HepG2 (cell line): Measurements from ENCODE around the gene XIAP. TPM values are rescaled to one million over a fixed set of nuclear protein-coding genes. Genes with fewer than 3 reads are reported as not detected.

Experiments used
- ARID5B ChIP-seq: IDR thresholded peaks from 2 replicates; pipeline ENCODE4 v1.4.0; 2020; ENCODE audit warnings: mild to moderate bottlenecking, missing genetic modification reagents
- GABPA ChIP-seq, 2 experiments: IDR thresholded peaks; 2 replicates each; pipeline ENCODE4 v1.6.1; 2011 to 2016; ENCODE audit warnings: low read depth in 2 of 2, low read length in 1 of 2, missing biosample characterization in 1 of 2, missing genetic modification characterization in 1 of 2
- HNRNPUL1 ChIP-seq: fragments of 200-400 bp; formaldehyde crosslinking; IDR thresholded peaks from 2 replicates; pipeline ENCODE4 v1.6.1; 2017; ENCODE audit warnings: low read depth, mild to moderate bottlenecking, low read length, moderate library complexity
- JDP2 ChIP-seq: sonication (generic); formaldehyde crosslinking; IDR thresholded peaks from 2 replicates; pipeline ENCODE4 v1.8.1; 2022; ENCODE audit warnings: missing genetic modification reagents, borderline replicate concordance
- KMT2B ChIP-seq: IDR thresholded peaks from 2 replicates; pipeline ENCODE4 v1.6.1; 2016; ENCODE audit warnings: missing genetic modification reagents, missing compliant biosample characterization
- NFKB2 ChIP-seq: sonication (generic); formaldehyde crosslinking; IDR thresholded peaks from 2 replicates; pipeline ENCODE4 v1.4.0; 2020; ENCODE audit warnings: missing genetic modification reagents, borderline replicate concordance
- PAWR ChIP-seq: sonication (generic); formaldehyde crosslinking; IDR thresholded peaks from 2 replicates; pipeline ENCODE4 v1.4.0; 2020; ENCODE audit warnings: missing genetic modification reagents, mild to moderate bottlenecking, borderline replicate concordance
- ZBTB26 ChIP-seq: IDR thresholded peaks from 2 replicates; pipeline ENCODE4 v1.6.1; 2016; ENCODE audit warnings: missing compliant biosample characterization, missing genetic modification reagents, borderline replicate concordance
- ZNF318 ChIP-seq: sonication (generic); formaldehyde crosslinking; IDR thresholded peaks from 2 replicates; pipeline ENCODE4 v1.4.0; 2020; ENCODE audit warnings: mild to moderate bottlenecking, missing genetic modification reagents
- ZNF589 ChIP-seq: sonication (generic); formaldehyde crosslinking; conservative IDR thresholded peaks from 2 replicates; pipeline ENCODE4 v1.8.0; 2022; ENCODE audit warnings: mild to moderate bottlenecking, moderate library complexity, missing genetic modification reagents
- ZNF615 ChIP-seq: sonication (generic); formaldehyde crosslinking; IDR thresholded peaks from 2 replicates; pipeline ENCODE4 v1.5.0; 2020; ENCODE audit warnings: mild to moderate bottlenecking, missing genetic modification reagents, borderline replicate concordance
- polyA plus RNA-seq, 8 experiments: library from polyadenylated mRNA; depleted of rRNA in 3 of 8; stranded (reverse) in 7 of 8; unstranded in 1 of 8; fragments of >200 nt; fragmentation: Illumina TruSeq in 4 of 8; extraction: Trizol in 4 of 8; gene quantifications; 2 replicates each; pipeline versions ENCODE4 v1.2.1 to v1.2.3, GENCODE V29; 2011 to 2016; ENCODE audit warnings: low read depth in 4 of 8, missing spikeins in 1 of 8, mixed read lengths in 1 of 8; ENCODE audit not compliant: insufficient read depth in 1 of 8
- total RNA-seq, 5 experiments: library from RNA; depleted of rRNA; stranded (reverse); fragments of >200 nt; fragmentation: Illumina TruSeq; extraction: Trizol; gene quantifications; 2 replicates each; pipeline ENCODE4 v1.2.3, GENCODE V29; 2016; ENCODE audit warnings: low read depth in 1 of 5

Gene XIAP
- total and polyA plus RNA-seq, 2 of the 13 experiments (the other 11 are each of a cell fraction or from before 2014, with no cell fraction given), result 12.9 to 29.5 TPM

GRCh38 chrX:123859846-123860838 is at the start of gene XIAP (continued):
- no peak for TF ChIP-seq HNRNPUL1
- TF ChIP-seq PAWR (CRISPR knock-in tag), result no peak
- no peak for TF ChIP-seq ZNF589 (CRISPR knock-in tag)
- TF ChIP-seq ZBTB26, result no peak
- 0 out of 2 replicates have a peak, but pooled peaks have one; percentile 49 for TF ChIP-seq NFKB2 (CRISPR knock-in tag)
- no peak for TF ChIP-seq JDP2 (CRISPR knock-in tag)
- TF ChIP-seq ARID5B (CRISPR knock-in tag), result no peak
- TF ChIP-seq KMT2B (CRISPR knock-in tag), result no peak
- peak; percentile 40 for TF ChIP-seq GABPA (IDR thresholded peaks at IDR 0.05; ENCODE audit: low read depth, low read length)
- 0 out of 2 replicates have a peak, but pooled peaks have one; percentile 55 for TF ChIP-seq GABPA (CRISPR knock-in tag; IDR thresholded peaks at IDR 0.05; ENCODE audit: low read depth)
- TF ChIP-seq ZNF615, result no peak
- TF ChIP-seq ZNF318 (CRISPR knock-in tag), result no peak
